Esophagus muscularis mucosa (tissue), 4 donors: ENCODE data around the gene CTNNA2. TPM values are rescaled to one million over a fixed set of nuclear protein-coding genes. Genes with fewer than 3 reads are reported as not detected.

Source experiments
- DNase-seq: peaks from one replicate; pipeline ENCODE4 v3.0.0-alpha.2; 2017; ENCODE audit errors: extremely low spot score
- H3K27ac ChIP-seq, 4 donors: fragments of 200-600 bp; sonication (generic); replicated peaks in 1 of 4; 1 replicate in 3 of 4; 2 replicates in 1 of 4; pipeline ENCODE4 v1.5.1; 2016 to 2019; ENCODE audit warnings: mild to moderate bottlenecking in 1 of 4
- H3K27me3 ChIP-seq, 4 donors: fragments of 200-600 bp; sonication (generic); one replicate each; pipeline versions ENCODE4 v1.5.1 to v1.6.0; 2016 to 2019
- H3K36me3 ChIP-seq, 4 donors: fragments of 200-600 bp; sonication (generic); one replicate each; pipeline ENCODE4 v1.5.1; 2016 to 2019
- H3K4me1 ChIP-seq, 4 donors: fragments of 200-600 bp; sonication (generic); one replicate each; pipeline ENCODE4 v1.5.1; 2016 to 2019
- H3K4me3 ChIP-seq, 4 donors: fragments of 200-600 bp; sonication (generic); 1 replicate in 2 of 4; 2 replicates in 2 of 4; pipeline ENCODE4 v1.5.1; 2016 to 2019; ENCODE audit warnings: mild to moderate bottlenecking in 4 of 4, moderate library complexity in 1 of 4
- H3K9me3 ChIP-seq, 4 donors: fragments of 200-600 bp; sonication (generic); 1 replicate in 3 of 4; 2 replicates in 1 of 4; pipeline ENCODE4 v1.5.1; 2016 to 2019
- EP300 ChIP-seq: sonication (generic); formaldehyde crosslinking; IDR thresholded peaks from one replicate; pipeline ENCODE4 v1.6.1; 2017; ENCODE audit warnings: antibody characterized with exemption
- POLR2A ChIP-seq: fragments of 450-650 bp; IDR thresholded peaks from one replicate; pipeline ENCODE4 v1.6.1; 2017; ENCODE audit warnings: antibody characterized with exemption, moderate library complexity, mild to moderate bottlenecking, low read depth
- POLR2AphosphoS5 ChIP-seq, 2 donors: sonication (generic); formaldehyde crosslinking; IDR thresholded peaks; one replicate each; pipeline ENCODE4 v1.6.1; 2017; ENCODE audit warnings: antibody characterized with exemption in 2 of 2
- WGBS: methylation state at CpG from one replicate; pipeline ENCODE4 v1.1.5; 2018; 5-methylcytosine and 5-hydroxymethylcytosine counted together
- intact Hi-C: fragments of 100-400 bp; cut with DNase I; formaldehyde crosslinking; loops from one replicate; pipeline ENCODE4 v1.15.1; 2023
- total RNA-seq, 4 donors: library from RNA; depleted of rRNA; stranded (reverse); fragments of >200 nt; gene quantifications; one replicate each; pipeline versions ENCODE4 v1.1.0 to v1.2.1, GENCODE V29; 2016
- TF ChIP-seq, protein P1 (sequence below), 3 experiments: fragments of 200-600 bp in 2 of 3; fragments of 450-650 bp in 1 of 3; sonication (generic) in 2 of 3; IDR thresholded peaks; one replicate each; pipeline ENCODE4 v1.5.1; 2017 to 2019; ENCODE audit warnings: antibody characterized with exemption in 3 of 3, mild to moderate bottlenecking in 2 of 3, moderate library complexity in 1 of 3

Gene CTNNA2
- total RNA-seq, 4 donors from 2014 or later = 0.42 to 2.5 (median 1.1) TPM

GRCh38 chr2:80476535-80477117 lies 963.8 kb downstream of the CTNNA2 start:
- 60% methylated on average over 2 of the region's 2 CpGs for WGBS
- Histone ChIP-seq H3K36me3 (no peaks in the 10 kb centered on the region), H3K9me3 (peaks cover 0 to 2% (median 0%) of the 10 kb centered on the region in 4 donors), H3K27me3 (no peaks in the 10 kb centered on the region), H3K4me3 (no peak overlapping the region), H3K27ac (no peak overlapping the region), H3K4me1 (peaks cover 0 to 5% (median 0%) of the 10 kb centered on the region in 4 donors)
- intact Hi-C loops = no loop called here
- no peak for TF ChIP-seq EP300
- no peak for TF ChIP-seq POLR2A
- TF ChIP-seq, protein P1, sequence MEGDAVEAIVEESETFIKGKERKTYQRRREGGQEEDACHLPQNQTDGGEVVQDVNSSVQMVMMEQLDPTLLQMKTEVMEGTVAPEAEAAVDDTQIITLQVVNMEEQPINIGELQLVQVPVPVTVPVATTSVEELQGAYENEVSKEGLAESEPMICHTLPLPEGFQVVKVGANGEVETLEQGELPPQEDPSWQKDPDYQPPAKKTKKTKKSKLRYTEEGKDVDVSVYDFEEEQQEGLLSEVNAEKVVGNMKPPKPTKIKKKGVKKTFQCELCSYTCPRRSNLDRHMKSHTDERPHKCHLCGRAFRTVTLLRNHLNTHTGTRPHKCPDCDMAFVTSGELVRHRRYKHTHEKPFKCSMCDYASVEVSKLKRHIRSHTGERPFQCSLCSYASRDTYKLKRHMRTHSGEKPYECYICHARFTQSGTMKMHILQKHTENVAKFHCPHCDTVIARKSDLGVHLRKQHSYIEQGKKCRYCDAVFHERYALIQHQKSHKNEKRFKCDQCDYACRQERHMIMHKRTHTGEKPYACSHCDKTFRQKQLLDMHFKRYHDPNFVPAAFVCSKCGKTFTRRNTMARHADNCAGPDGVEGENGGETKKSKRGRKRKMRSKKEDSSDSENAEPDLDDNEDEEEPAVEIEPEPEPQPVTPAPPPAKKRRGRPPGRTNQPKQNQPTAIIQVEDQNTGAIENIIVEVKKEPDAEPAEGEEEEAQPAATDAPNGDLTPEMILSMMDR (IDR thresholded peaks at IDR 0.05) = no peak
- TF ChIP-seq POLR2AphosphoS5 (IDR thresholded peaks at IDR 0.05) = no peak
- no peak for DNase-seq

DNA sequence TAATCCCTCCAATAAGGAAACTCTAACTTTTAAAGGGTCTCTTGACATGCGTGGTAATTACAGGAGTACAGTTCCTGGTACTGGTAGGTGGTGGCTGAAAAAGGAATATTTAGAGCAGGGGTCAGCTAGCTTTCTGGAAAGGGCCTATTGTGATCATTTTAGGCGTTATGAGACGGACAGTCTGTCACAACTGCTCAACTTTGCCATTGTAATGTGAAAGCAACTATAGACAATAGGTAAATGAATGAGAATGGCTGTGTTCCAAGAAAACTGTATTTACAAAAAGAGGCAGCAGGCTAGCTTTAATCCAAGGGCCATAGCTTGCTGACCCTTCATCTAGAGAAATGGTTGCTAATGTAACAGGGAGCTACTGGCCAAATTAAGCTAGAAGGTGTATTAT lies 969.4 kb downstream of the CTNNA2 start:
- 66% methylated on average over 3 of the region's 3 CpGs for WGBS
- TF ChIP-seq EP300 (no peak), POLR2A (no peak)
- TF ChIP-seq, protein P1 (IDR thresholded peaks at IDR 0.05) = no peak
- intact Hi-C loops = no loop called here
- Histone ChIP-seq H3K27me3 (no peaks in the 10 kb centered on the region), H3K27ac (no peak overlapping the region), H3K36me3 (no peaks in the 10 kb centered on the region), H3K4me1 (no peaks in the 10 kb centered on the region), H3K9me3 (no peaks in the 10 kb centered on the region), H3K4me3 (no peak overlapping the region)
- no peak for DNase-seq

DNA sequence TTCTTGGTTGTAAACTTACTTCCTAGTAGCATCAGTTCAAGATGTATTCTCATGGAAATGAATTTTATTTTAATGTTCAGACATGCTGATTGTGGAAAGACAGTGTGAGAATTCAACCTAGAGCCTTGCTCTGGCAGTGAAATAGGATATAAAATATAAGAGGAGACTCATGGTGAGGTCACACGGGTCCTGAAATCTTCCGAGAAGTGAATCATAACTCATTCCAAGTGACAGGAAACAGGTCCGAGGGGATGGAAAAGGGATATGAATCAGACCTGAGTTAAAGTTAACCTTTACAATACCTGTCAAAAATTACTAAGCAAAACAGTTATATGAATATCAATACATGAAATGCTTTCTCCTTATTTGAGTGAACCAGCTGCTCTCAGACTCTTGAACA lies 976.9 kb downstream of the CTNNA2 start:
- no peak for DNase-seq
- intact Hi-C loops = no loop called here
- H3K9me3 ChIP-seq = no peaks in the 10 kb centered on the region
- no peak overlapping the region for H3K4me3 ChIP-seq
- H3K4me1 ChIP-seq = no peaks in the 10 kb centered on the region
- 18% methylated on average over 3 of the region's 3 CpGs for WGBS
- H3K36me3 ChIP-seq = no peaks in the 10 kb centered on the region
- H3K27ac ChIP-seq = no peak overlapping the region
- no peaks in the 10 kb centered on the region for H3K27me3 ChIP-seq
- TF ChIP-seq POLR2AphosphoS5 (IDR thresholded peaks at IDR 0.05) (no peak), POLR2A (no peak), EP300 (no peak)
- TF ChIP-seq, protein P1 (IDR thresholded peaks at IDR 0.05) = no peak

DNA sequence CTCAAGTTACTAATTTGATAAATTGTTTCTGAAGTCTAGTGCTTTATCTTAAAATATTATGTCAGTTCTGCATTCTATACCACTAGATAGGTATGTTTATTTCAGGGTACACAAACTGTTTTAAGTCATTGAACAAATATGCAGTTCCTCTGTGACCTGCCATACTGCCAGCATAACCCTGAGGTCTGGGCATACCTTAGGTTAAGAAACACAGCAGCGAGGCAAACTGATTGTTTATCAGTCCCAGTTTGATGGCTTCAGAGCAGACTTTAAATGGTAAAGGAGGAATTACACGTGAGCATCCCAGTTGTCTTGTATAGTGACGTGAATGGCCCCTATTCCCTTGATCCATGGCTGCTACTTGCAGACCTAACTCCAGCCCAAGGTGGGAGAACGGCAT lies 978.1 kb downstream of the CTNNA2 start:
- Histone ChIP-seq H3K27me3 (no peaks in the 10 kb centered on the region), H3K36me3 (no peaks in the 10 kb centered on the region), H3K4me1 (no peaks in the 10 kb centered on the region), H3K9me3 (no peaks in the 10 kb centered on the region), H3K27ac (no peak overlapping the region), H3K4me3 (no peak overlapping the region)
- WGBS = 84% methylated on average over 4 of the region's 4 CpGs
- no peak for DNase-seq
- TF ChIP-seq EP300 (no peak), POLR2AphosphoS5 (IDR thresholded peaks at IDR 0.05) (no peak), POLR2A (no peak)
- intact Hi-C loops = no loop called here

DNA sequence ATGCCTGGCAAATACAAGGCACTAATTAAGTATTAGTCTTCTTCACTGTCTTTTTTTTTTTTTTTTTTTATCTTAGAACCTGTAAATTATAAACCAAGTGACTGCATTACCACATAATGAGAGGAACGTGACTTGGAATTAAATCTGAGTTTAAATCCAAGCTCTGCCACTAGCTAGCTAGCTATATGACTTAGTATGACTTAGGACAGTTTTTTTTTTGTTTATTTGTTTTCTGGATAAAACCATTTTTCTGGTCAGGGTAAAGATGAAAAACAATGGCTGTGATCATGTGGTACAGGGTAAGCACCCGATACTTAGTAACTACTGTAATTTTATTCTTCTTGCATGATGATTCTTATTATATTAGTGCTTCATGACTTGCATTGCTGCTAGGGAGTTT lies 983.5 kb downstream of the CTNNA2 start:
- Histone ChIP-seq H3K9me3 (no peaks in the 10 kb centered on the region), H3K4me1 (peaks cover 0 to 12% (median 2%) of the 10 kb centered on the region in 4 donors), H3K27ac (no peak overlapping the region), H3K27me3 (no peaks in the 10 kb centered on the region), H3K36me3 (no peaks in the 10 kb centered on the region), H3K4me3 (no peak overlapping the region)
- no peak for DNase-seq
- intact Hi-C loops = no loop called here
- TF ChIP-seq POLR2AphosphoS5 (IDR thresholded peaks at IDR 0.05) = no peak
- TF ChIP-seq, protein P1 (IDR thresholded peaks at IDR 0.05) = no peak
- TF ChIP-seq POLR2A = no peak
- no peak for TF ChIP-seq EP300
- 72% methylated on average over 2 of the region's 2 CpGs for WGBS
